Measurements from ENCODE around the gene ZFTA. TPM values are rescaled to one million over a fixed set of nuclear protein-coding genes. Genes with fewer than 3 reads are reported as not detected.

Gene ZFTA
- total RNA-seq = 17.3 and 28.0 TPM in 2 replicates

GRCh38 chr11:63768237-63769041 lies at the start of gene ZFTA:
Gene ZFTA (minus strand): TSS chr11:63768775. CDS start chr11:63768622, 153 bp downstream.

GRCh38 chr11:63813035-63813562 lies 44.5 kb upstream of the ZFTA start, which contains the start of gene SPINDOC:
Gene SPINDOC (plus strand): TSS chr11:63813456. CDS start chr11:63813687, 231 bp downstream.

Other genes with a start within 250 kb of the ZFTA start
- gene PLAAT4, start 232.0 kb downstream of the ZFTA start, total RNA-seq = 13.9 and 54.4 TPM in 2 replicates
- gene PLAAT2, start 205.4 kb downstream of the ZFTA start, total RNA-seq = not detected in 2 replicates
- gene PLAAT3, start 154.3 kb downstream of the ZFTA start, total RNA-seq = 7.4 and 30.5 TPM in 2 replicates
- 83.2 and 133 TPM in 2 replicates for gene ATL3, start 97.4 kb downstream of the ZFTA start, total RNA-seq
- gene RTN3, start 87.3 kb downstream of the ZFTA start, total RNA-seq = 32.5 and 41.6 TPM in 2 replicates
- 6.3 and 6.8 TPM in 2 replicates for gene SPINDOC, start 44.7 kb upstream of the ZFTA start, total RNA-seq
- gene MARK2, start 70.3 kb upstream of the ZFTA start, total RNA-seq = 5.1 and 5.2 TPM in 2 replicates
- gene RCOR2, start 148.4 kb upstream of the ZFTA start, total RNA-seq = 3.5 and 4.9 TPM in 2 replicates
- 7.4 and 8.6 TPM in 2 replicates for gene NAA40, start 170.2 kb upstream of the ZFTA start, total RNA-seq
- 313 and 411 TPM in 2 replicates for gene COX8A, start 205.8 kb upstream of the ZFTA start, total RNA-seq
- gene OTUB1, start 217.7 kb upstream of the ZFTA start, total RNA-seq = 44.6 and 45.5 TPM in 2 replicates